HEK293 (cell line): ENCODE results near the gene KLRG1.

Experiments
- ATF2 ChIP-seq: fragments of 450-650 bp; formaldehyde crosslinking; IDR thresholded peaks from 2 replicates; pipeline ENCODE4 v1.5.1; 2016; ENCODE audit warnings: missing biosample characterization, missing genetic modification characterization, low read depth
- EGR2 ChIP-seq: fragments of 450-650 bp; formaldehyde crosslinking; IDR thresholded peaks from 2 replicates; pipeline ENCODE4 v1.5.1; 2016; ENCODE audit warnings: low read depth, missing biosample characterization, missing genetic modification characterization
- HOXD13 ChIP-seq: sonication (generic); formaldehyde crosslinking; IDR thresholded peaks from 2 replicates; pipeline ENCODE4 v1.8.0; 2022; ENCODE audit warnings: missing genetic modification reagents, borderline replicate concordance
- IKZF3 ChIP-seq: fragments of 450-650 bp; IDR thresholded peaks from 2 replicates; pipeline ENCODE4 v1.5.0; 2018; ENCODE audit warnings: missing biosample characterization, mild to moderate bottlenecking, missing genetic modification characterization, moderate library complexity
- KLF8 ChIP-seq: fragments of 450-650 bp; formaldehyde crosslinking; IDR thresholded peaks from 2 replicates; pipeline ENCODE4 v1.5.1; 2016; ENCODE audit warnings: missing biosample characterization, missing genetic modification characterization
- OVOL3 ChIP-seq: fragments of 450-650 bp; formaldehyde crosslinking; IDR thresholded peaks from 2 replicates; pipeline ENCODE4 v1.5.1; 2016; ENCODE audit warnings: missing biosample characterization, missing genetic modification characterization
- RBAK ChIP-seq: fragments of 450-650 bp; formaldehyde crosslinking; IDR thresholded peaks from 2 replicates; pipeline ENCODE4 v1.5.1; 2016; ENCODE audit warnings: missing biosample characterization, missing genetic modification characterization
- SP2 ChIP-seq: fragments of 450-650 bp; formaldehyde crosslinking; IDR thresholded peaks from 2 replicates; pipeline ENCODE4 v1.5.1; 2016; ENCODE audit warnings: missing biosample characterization, missing genetic modification characterization
- SP3 ChIP-seq: fragments of 450-650 bp; formaldehyde crosslinking; IDR thresholded peaks from 2 replicates; pipeline ENCODE4 v1.5.1; 2016; ENCODE audit warnings: missing biosample characterization, missing genetic modification characterization
- ZBTB11 ChIP-seq: fragments of 450-650 bp; formaldehyde crosslinking; conservative IDR thresholded peaks from 2 replicates; pipeline ENCODE4 v1.5.1; 2016; ENCODE audit warnings: low read depth, missing biosample characterization, missing genetic modification characterization
- ZBTB17 ChIP-seq: fragments of 450-650 bp; formaldehyde crosslinking; IDR thresholded peaks from 2 replicates; pipeline ENCODE4 v1.5.1; 2016; ENCODE audit warnings: missing biosample characterization, missing genetic modification characterization
- ZBTB7A ChIP-seq: fragments of 450-650 bp; formaldehyde crosslinking; IDR thresholded peaks from 2 replicates; pipeline ENCODE4 v1.5.1; 2016; ENCODE audit warnings: low read depth, missing biosample characterization, missing genetic modification characterization
- ZFP3 ChIP-seq: fragments of 450-650 bp; formaldehyde crosslinking; IDR thresholded peaks from 2 replicates; pipeline ENCODE4 v1.5.1; 2016; ENCODE audit warnings: low read depth, missing biosample characterization, missing genetic modification characterization
- ZFP37 ChIP-seq: fragments of 450-650 bp; formaldehyde crosslinking; IDR thresholded peaks from 2 replicates; pipeline ENCODE4 v1.5.1; 2016; ENCODE audit warnings: missing biosample characterization, missing genetic modification characterization
- ZNF157 ChIP-seq: fragments of 450-650 bp; formaldehyde crosslinking; IDR thresholded peaks from 2 replicates; pipeline ENCODE4 v1.5.1; 2016; ENCODE audit warnings: missing biosample characterization, missing genetic modification characterization
- ZNF16 ChIP-seq: fragments of 450-650 bp; formaldehyde crosslinking; IDR thresholded peaks from 2 replicates; pipeline ENCODE4 v1.5.1; 2016; ENCODE audit warnings: low read depth, missing biosample characterization, missing genetic modification characterization
- ZNF175 ChIP-seq: fragments of 450-650 bp; formaldehyde crosslinking; IDR thresholded peaks from 2 replicates; pipeline ENCODE4 v1.5.1; 2016; ENCODE audit warnings: missing biosample characterization, missing genetic modification characterization
- ZNF280D ChIP-seq: fragments of 450-650 bp; formaldehyde crosslinking; IDR thresholded peaks from 2 replicates; pipeline ENCODE4 v1.5.1; 2016; ENCODE audit warnings: missing biosample characterization, missing genetic modification characterization
- ZNF433 ChIP-seq: fragments of 450-650 bp; formaldehyde crosslinking; IDR thresholded peaks from 2 replicates; pipeline ENCODE4 v1.5.1; 2016; ENCODE audit warnings: missing biosample characterization, missing genetic modification characterization, low read depth
- ZNF510 ChIP-seq: fragments of 450-650 bp; formaldehyde crosslinking; IDR thresholded peaks from 2 replicates; pipeline ENCODE4 v1.5.1; 2018; ENCODE audit warnings: mild to moderate bottlenecking, missing genetic modification characterization, missing biosample characterization; ENCODE audit not compliant: insufficient replicate concordance
- ZNF513 ChIP-seq: fragments of 450-650 bp; IDR thresholded peaks from 2 replicates; pipeline ENCODE4 v1.5.1; 2018; ENCODE audit warnings: missing biosample characterization, missing genetic modification characterization
- ZNF549 ChIP-seq: fragments of 450-650 bp; IDR thresholded peaks from 2 replicates; pipeline ENCODE4 v1.5.1; 2018; ENCODE audit warnings: missing biosample characterization, missing genetic modification characterization, mild to moderate bottlenecking, inconsistent platforms, moderate library complexity
- ZNF555 ChIP-seq: fragments of 450-650 bp; formaldehyde crosslinking; conservative IDR thresholded peaks from 2 replicates; pipeline ENCODE4 v1.5.1; 2017; ENCODE audit warnings: missing biosample characterization, mild to moderate bottlenecking, missing genetic modification characterization, inconsistent platforms
- ZNF621 ChIP-seq: fragments of 450-650 bp; formaldehyde crosslinking; IDR thresholded peaks from 2 replicates; pipeline ENCODE4 v1.5.1; 2017; ENCODE audit warnings: missing biosample characterization, missing genetic modification characterization
- ZNF776 ChIP-seq: fragments of 450-650 bp; formaldehyde crosslinking; IDR thresholded peaks from 2 replicates; pipeline ENCODE4 v1.5.0; 2017; ENCODE audit warnings: missing biosample characterization, missing genetic modification characterization, borderline replicate concordance
- ZNF791 ChIP-seq: fragments of 450-650 bp; formaldehyde crosslinking; IDR thresholded peaks from 2 replicates; pipeline ENCODE4 v1.5.1; 2016; ENCODE audit warnings: missing biosample characterization, missing genetic modification characterization
- ZSCAN4 ChIP-seq: fragments of 450-650 bp; formaldehyde crosslinking; IDR thresholded peaks from 2 replicates; pipeline ENCODE4 v1.5.1; 2017; ENCODE audit warnings: missing biosample characterization, missing genetic modification characterization
- TF ChIP-seq, protein P1 (sequence below): fragments of 450-650 bp; formaldehyde crosslinking; IDR thresholded peaks from 2 replicates; pipeline ENCODE4 v1.5.1; 2016; ENCODE audit warnings: missing biosample characterization, missing genetic modification characterization

Gene KLRG1

GRCh38 chr12:8949342-8950220 is 39.8 kb upstream of the KLRG1 start, which contains the start of gene M6PR (continued):
- TF ChIP-seq KLF8 (tag by site-specific recombination) (peak; percentile 61), ZNF513 (tag by site-specific recombination) (no peak), ZNF791 (tag by site-specific recombination) (no peak), ZNF16 (tag by site-specific recombination) (no peak), ZNF510 (tag by site-specific recombination) (no peak), IKZF3 (tag by site-specific recombination) (peak; percentile 17), ZNF555 (tag by site-specific recombination) (no peak), ZBTB7A (no peak), OVOL3 (no peak), SP3 (tag by site-specific recombination) (peak; percentile 88), SP2 (tag by site-specific recombination) (peak; percentile 95), ZBTB11 (tag by site-specific recombination) (peak; percentile 90), ZFP37 (tag by site-specific recombination) (peak; percentile 61; the same call in 1 of the 2 replicates), ZNF549 (no peak), ZNF175 (tag by site-specific recombination) (no peak), HOXD13 (no peak), ATF2 (tag by site-specific recombination) (no peak), ZNF157 (tag by site-specific recombination) (no peak), RBAK (no peak), EGR2 (tag by site-specific recombination) (0 out of 2 replicates have a peak, but pooled peaks have one; percentile 4), ZNF776 (tag by site-specific recombination) (no peak), ZNF280D (tag by site-specific recombination) (no peak), ZSCAN4 (tag by site-specific recombination) (no peak), ZFP3 (tag by site-specific recombination) (no peak), ZBTB17 (tag by site-specific recombination) (peak; percentile 89), ZNF433 (tag by site-specific recombination) (no peak), ZNF621 (tag by site-specific recombination) (no peak)
- TF ChIP-seq, protein P1, sequence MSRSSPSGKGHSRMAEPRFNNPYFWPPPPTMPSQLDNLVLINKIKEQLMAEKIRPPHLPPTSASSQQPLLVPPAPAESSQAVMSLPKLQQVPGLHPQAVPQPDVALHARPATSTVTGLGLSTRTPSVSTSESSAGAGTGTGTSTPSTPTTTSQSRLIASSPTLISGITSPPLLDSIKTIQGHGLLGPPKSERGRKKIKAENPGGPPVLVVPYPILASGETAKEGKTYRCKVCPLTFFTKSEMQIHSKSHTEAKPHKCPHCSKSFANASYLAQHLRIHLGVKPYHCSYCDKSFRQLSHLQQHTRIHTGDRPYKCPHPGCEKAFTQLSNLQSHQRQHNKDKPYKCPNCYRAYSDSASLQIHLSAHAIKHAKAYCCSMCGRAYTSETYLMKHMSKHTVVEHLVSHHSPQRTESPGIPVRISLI (tag by site-specific recombination), result no peak
